ENCODE data around the gene AXL. TPM values are rescaled to one million over a fixed set of nuclear protein-coding genes. Genes with fewer than 3 reads are reported as not detected.

The AXL gene
- total and polyA plus RNA-seq, 2 of the 8 experiments (the other 6 are each of a cell fraction or from before 2014, with no cell fraction given): 35.3 to 51.0 TPM

DNA sequence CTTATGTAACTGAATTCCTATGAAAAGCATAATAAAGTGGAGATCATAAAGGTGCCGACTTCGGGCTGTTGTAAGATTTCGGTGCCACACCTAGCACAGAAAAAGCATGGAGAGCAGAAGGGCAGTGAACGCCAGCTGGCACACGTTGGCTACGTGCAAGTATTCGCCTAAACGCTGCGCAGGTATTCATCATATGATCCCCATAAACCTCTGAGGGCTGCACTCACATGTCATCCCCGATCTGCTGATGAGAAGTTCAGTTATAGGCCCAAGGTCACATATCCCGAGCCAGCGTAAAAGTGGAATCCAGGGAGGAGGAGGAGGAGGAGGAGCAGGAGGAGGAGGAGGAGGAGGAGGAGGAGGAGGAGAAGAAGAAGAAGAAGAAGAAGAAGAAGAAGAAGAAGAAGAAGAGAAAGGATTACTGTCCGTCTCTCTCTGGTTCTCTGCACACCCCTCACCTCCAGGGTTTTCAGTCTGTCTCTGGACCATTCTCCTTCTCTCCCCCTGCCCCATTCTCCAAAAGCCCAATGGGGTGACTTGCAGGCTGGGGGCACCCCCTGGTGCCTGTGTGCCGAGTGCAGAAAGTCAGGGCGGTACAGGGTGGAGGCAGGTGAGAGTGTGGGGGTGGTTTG lies 44.6 kb upstream of the AXL start:
- Histone ChIP-seq H3K79me1 (ENCODE audit: low read depth, low read length) (no peaks in the 10 kb centered on the region), H4K8ac (ENCODE audit: extremely low read depth, insufficient read depth, low read length) (no peak overlapping the region), H3K14ac (ENCODE audit: insufficient read length) (no peak overlapping the region), H3K23me2 (ENCODE audit: low read depth, low read length) (peaks cover 5% of the 10 kb centered on the region), H3K4me1 (replicated peaks in 1 of 4; ENCODE audit: control insufficient read depth in 3 of 4, insufficient read depth in 4 of 4, low read length in 3 of 4) (peaks cover 0 to 14% (median 5%) of the 10 kb centered on the region in 4 experiments; a peak in 6 of 7 replicates), H4K91ac (replicated peaks; ENCODE audit: insufficient read length, low read length) (no peak overlapping the region), H3K4me3 (ENCODE audit: extremely low read depth in 1 of 4, insufficient read depth in 2 of 4, low read depth in 3 of 4, low read length in 4 of 4) (no peak overlapping the region), H3K9ac (replicated peaks in 1 of 4; ENCODE audit: extremely low read depth in 1 of 4, low read depth in 3 of 4, low read length in 3 of 4) (no peak overlapping the region), H3K9me3 (ENCODE audit: insufficient read depth in 2 of 2, low read depth in 1 of 2, low read length in 1 of 2) (no peaks in the 10 kb centered on the region), H3K23ac (ENCODE audit: insufficient read length) (no peak overlapping the region), H3K27me3 (replicated peaks in 1 of 4; ENCODE audit: control insufficient read depth in 3 of 4, extremely low read depth in 1 of 4, insufficient read depth in 3 of 4, low read length in 3 of 4) (no peaks in the 10 kb centered on the region), H3K4me2 (ENCODE audit: insufficient read depth in 1 of 2, low read depth in 2 of 2, low read length in 2 of 2) (no peak overlapping the region), H3K27ac (ENCODE audit: low read depth, low read length) (no peak overlapping the region), H2BK15ac (ENCODE audit: low read length) (peak overlapping the region; percentile 97; the same call in 1 of the 2 replicates), H4K20me1 (replicated peaks in 1 of 2; ENCODE audit: control insufficient read depth in 1 of 2, insufficient read depth in 2 of 2, low read length in 2 of 2) (no peaks in the 10 kb centered on the region), H2BK12ac (ENCODE audit: low read depth, low read length) (peak overlapping the region; percentile 94; the same call in 1 of the 2 replicates), H2BK5ac (ENCODE audit: low read depth, low read length) (no peak overlapping the region; the same call in 1 of the 2 replicates), H2BK120ac (replicated peaks; ENCODE audit: low read depth, low read length) (no peak overlapping the region), H3K79me2 (ENCODE audit: control insufficient read depth in 1 of 2, insufficient read depth in 2 of 2, low read length in 2 of 2) (peaks cover 0 to 4% of the 10 kb centered on the region in 2 experiments; a peak in 1 of 4 replicates), H3K36me3 (ENCODE audit: control insufficient read depth in 2 of 4, insufficient read depth in 4 of 4, low read length in 3 of 4) (no peaks in the 10 kb centered on the region), H3K4ac (replicated peaks; ENCODE audit: insufficient read length, low read depth, low read length) (no peak overlapping the region), H2AK5ac (ENCODE audit: low read depth, low read length) (no peak overlapping the region), H4K5ac (ENCODE audit: insufficient read length, low read depth, low read length) (no peak overlapping the region), H2BK20ac (ENCODE audit: low read length) (no peak overlapping the region), H3K56ac (replicated peaks; ENCODE audit: insufficient read length, low read depth, low read length) (no peak overlapping the region), H3K18ac (ENCODE audit: extremely low read depth, low read length) (no peak overlapping the region), H2AFZ (ENCODE audit: low read length) (no peak overlapping the region)
- WGBS, 2 experiments (ENCODE audit: extremely low coverage in 1 of 2, insufficient coverage in 1 of 2, insufficient read length in 1 of 2, insufficient replicate concordance in 2 of 2, low coverage in 1 of 2, low lambda C conversion rate in 2 of 2, missing lambda C conversion rate in 1 of 2): 91% methylated on average over 12 of the region's 15 CpGs; no CpG with 5 or more reads in 1 of the 2 experiments
- ChIA-PET CTCF (ENCODE audit: partially characterized antibody) (interaction anchor here (0.6 to 0.9 kb wide), 3 partner anchors 26 to 312 kb away, joined by 3 to 5 read pairs (median 4); no protein-coding TSS in a partner anchor), POLR2A (ENCODE audit: partially characterized antibody) (interaction anchor here (0.6 to 2.8 kb wide), 5 partner anchors 10 to 91 kb away, joined by 3 to 15 read pairs (median 7); partner anchors contain the start of genes CYP2S1 and HNRNPUL1)
- DNase-seq (ENCODE audit: low read depth in 1 of 2, low spot score in 2 of 2) (no peak), FAIRE-seq (no peak)
- TF ChIP-seq NRF1 (IDR thresholded peaks at IDR 0.05; ENCODE audit: low read depth, low read length) (no peak), JUN (IDR thresholded peaks at IDR 0.05; ENCODE audit: low read depth, low read length) (no peak), GTF2F1 (IDR thresholded peaks at IDR 0.05; ENCODE audit: borderline replicate concordance, low read depth, low read length) (no peak), POLR2AphosphoS5 (IDR thresholded peaks at IDR 0.05; ENCODE audit: low read depth, low read length) (no peak)
- TF ChIP-seq, protein P1, sequence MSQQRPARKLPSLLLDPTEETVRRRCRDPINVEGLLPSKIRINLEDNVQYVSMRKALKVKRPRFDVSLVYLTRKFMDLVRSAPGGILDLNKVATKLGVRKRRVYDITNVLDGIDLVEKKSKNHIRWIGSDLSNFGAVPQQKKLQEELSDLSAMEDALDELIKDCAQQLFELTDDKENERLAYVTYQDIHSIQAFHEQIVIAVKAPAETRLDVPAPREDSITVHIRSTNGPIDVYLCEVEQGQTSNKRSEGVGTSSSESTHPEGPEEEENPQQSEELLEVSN (IDR thresholded peaks at IDR 0.05): no peak

Measured in H1 (cell line).